BE2C (cell line): Measurements from ENCODE around the gene CCDC169. TPM values are rescaled to one million over a fixed set of nuclear protein-coding genes. Genes with fewer than 3 reads are reported as not detected.

Experiments
- DNase-seq: peaks from one replicate; pipeline ENCODE4 v3.0.0-alpha.2; 2020
- H3K27me3 ChIP-seq: fragments of 250-450 bp; sonication (Bioruptor Pico); 2 replicates; pipeline ENCODE4 v1.5.1; 2020; ENCODE audit warnings: mild to moderate bottlenecking
- H3K36me3 ChIP-seq: fragments of 250-450 bp; sonication (Bioruptor Pico); 2 replicates; pipeline ENCODE4 v1.5.1; 2020; ENCODE audit warnings: mild to moderate bottlenecking
- H3K4me1 ChIP-seq: fragments of 250-450 bp; sonication (Bioruptor Pico); 2 replicates; pipeline ENCODE4 v1.5.1; 2020
- H3K4me3 ChIP-seq: 2 replicates; pipeline ENCODE4 v1.5.1; 2011; ENCODE audit warnings: low read depth, low read length
- H3K9me3 ChIP-seq: fragments of 250-450 bp; sonication (Bioruptor Pico); 2 replicates; pipeline ENCODE4 v1.5.1; 2020
- polyA plus RNA-seq: library from polyadenylated mRNA; unstranded; fragments of >200 nt; gene quantifications from one replicate; pipeline ENCODE4 v1.2.1, GENCODE V29; 2012; ENCODE audit warnings: low read depth, missing spikeins; ENCODE audit not compliant: insufficient read length, insufficient read depth
- TF ChIP-seq, protein P1 (sequence below): IDR thresholded peaks from 2 replicates; pipeline ENCODE4 v1.5.1; 2012; ENCODE audit warnings: mild to moderate bottlenecking, low read depth, low read length

CCDC169 gene
- 2.6 TPM for polyA plus RNA-seq

DNA sequence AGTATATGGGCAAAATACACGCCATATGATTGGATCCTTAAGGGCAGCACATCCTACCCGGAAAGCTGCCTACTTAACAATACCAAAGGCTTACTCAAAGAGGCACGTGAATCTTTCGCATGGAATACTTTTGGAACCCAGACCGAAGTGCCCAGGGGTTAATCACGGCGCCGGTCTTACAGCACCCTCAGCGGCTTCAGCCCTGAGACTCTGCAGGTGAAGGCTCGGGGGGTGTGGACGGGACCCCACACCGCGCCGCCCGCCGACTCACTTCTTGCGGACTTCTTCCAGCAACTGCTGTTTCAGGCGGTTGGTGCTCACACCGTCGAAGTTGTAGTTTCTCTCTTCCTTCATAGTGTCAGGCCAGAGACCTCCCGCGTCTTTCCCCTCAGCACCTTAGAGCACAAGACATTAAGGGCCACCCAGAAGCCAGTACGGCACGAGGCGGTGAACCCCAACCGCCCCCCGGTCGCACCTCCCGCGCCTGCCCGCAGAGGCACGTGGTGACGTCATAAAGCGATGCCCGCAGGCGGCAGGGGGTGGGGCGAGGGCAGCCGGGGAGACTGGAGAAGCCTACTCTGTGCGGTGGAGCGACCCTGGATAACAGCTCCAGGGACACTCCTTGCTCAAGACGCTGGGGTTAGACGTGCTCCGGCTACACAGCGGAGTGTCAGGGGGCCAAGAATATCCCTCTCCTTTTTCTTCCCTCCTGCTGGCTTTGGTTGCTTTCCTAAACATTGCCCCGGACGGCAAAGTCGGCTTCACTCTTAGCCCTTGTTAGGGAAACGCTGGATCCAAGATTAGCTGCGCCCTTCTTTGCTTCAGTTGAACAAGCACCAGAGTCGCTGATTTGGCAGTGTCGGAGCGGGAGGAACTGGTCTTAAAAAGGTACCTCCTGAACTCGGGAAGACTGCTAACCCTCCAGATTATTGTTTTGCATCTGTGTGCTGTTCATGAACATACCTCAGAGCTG is at the start of gene CCDC169:
Gene CCDC169, minus strand, starts transcription at position 449 of the 973 bp plus-strand sequence. Its CDS starts 95 bp downstream, at position 354.
- peak within 1 kb of the TSS; percentile 72 for H3K4me3 ChIP-seq
- peak; percentile 80 for DNase-seq

GRCh38 chr13:36346222-36347083 is 48.8 kb upstream of the CCDC169 start, which contains the start of gene SPART:
TSS of gene SPART (minus strand) at chr13:36346394. CDS start at chr13:36335830, 10,564 bp downstream.
- peak within 1 kb of the TSS; percentile 75 for H3K4me3 ChIP-seq
- H3K36me3 ChIP-seq = no peaks in the 10 kb centered on the region
- no peaks in the 10 kb centered on the region for H3K27me3 ChIP-seq
- DNase-seq = peak; percentile 88
- H3K9me3 ChIP-seq = no peaks in the 10 kb centered on the region
- no peaks in the 10 kb centered on the region for H3K4me1 ChIP-seq
- TF ChIP-seq, protein P1, sequence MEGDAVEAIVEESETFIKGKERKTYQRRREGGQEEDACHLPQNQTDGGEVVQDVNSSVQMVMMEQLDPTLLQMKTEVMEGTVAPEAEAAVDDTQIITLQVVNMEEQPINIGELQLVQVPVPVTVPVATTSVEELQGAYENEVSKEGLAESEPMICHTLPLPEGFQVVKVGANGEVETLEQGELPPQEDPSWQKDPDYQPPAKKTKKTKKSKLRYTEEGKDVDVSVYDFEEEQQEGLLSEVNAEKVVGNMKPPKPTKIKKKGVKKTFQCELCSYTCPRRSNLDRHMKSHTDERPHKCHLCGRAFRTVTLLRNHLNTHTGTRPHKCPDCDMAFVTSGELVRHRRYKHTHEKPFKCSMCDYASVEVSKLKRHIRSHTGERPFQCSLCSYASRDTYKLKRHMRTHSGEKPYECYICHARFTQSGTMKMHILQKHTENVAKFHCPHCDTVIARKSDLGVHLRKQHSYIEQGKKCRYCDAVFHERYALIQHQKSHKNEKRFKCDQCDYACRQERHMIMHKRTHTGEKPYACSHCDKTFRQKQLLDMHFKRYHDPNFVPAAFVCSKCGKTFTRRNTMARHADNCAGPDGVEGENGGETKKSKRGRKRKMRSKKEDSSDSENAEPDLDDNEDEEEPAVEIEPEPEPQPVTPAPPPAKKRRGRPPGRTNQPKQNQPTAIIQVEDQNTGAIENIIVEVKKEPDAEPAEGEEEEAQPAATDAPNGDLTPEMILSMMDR = peak; percentile 99

More for the DNA sequence above, at the start of gene CCDC169:
- H3K27me3 ChIP-seq = peaks cover 4% of the 10 kb centered on the region; the same call in 1 of the 2 replicates
- H3K9me3 ChIP-seq = no peaks in the 10 kb centered on the region; the same call in 1 of the 2 replicates
- TF ChIP-seq, protein P1 = no peak
- no peaks in the 10 kb centered on the region for H3K4me1 ChIP-seq
- no peaks in the 10 kb centered on the region for H3K36me3 ChIP-seq

GRCh38 chr13:36345438-36346221 is 48.0 kb upstream of the CCDC169 start:
- TF ChIP-seq, protein P1 = no peak
- Histone ChIP-seq H3K4me3 (peak overlapping the region; percentile 75), H3K27me3 (no peaks in the 10 kb centered on the region), H3K4me1 (no peaks in the 10 kb centered on the region), H3K9me3 (no peaks in the 10 kb centered on the region), H3K36me3 (no peaks in the 10 kb centered on the region)
- peak; percentile 20 for DNase-seq

- TF ChIP-seq, protein P1 = no peak
- Histone ChIP-seq H3K36me3 (no peaks in the 10 kb centered on the region), H3K4me1 (no peaks in the 10 kb centered on the region), H3K9me3 (no peaks in the 10 kb centered on the region), H3K4me3 (peak overlapping the region; percentile 75), H3K27me3 (no peaks in the 10 kb centered on the region)
- no peak for DNase-seq
Measured at GRCh38 chr13:36344886-36345437, 47.3 kb upstream of the CCDC169 start.

- no peaks in the 10 kb centered on the region for H3K4me1 ChIP-seq
- no peaks in the 10 kb centered on the region for H3K9me3 ChIP-seq
- no peaks in the 10 kb centered on the region for H3K36me3 ChIP-seq
- H3K4me3 ChIP-seq = no peak overlapping the region
- TF ChIP-seq, protein P1 = no peak
- H3K27me3 ChIP-seq = no peaks in the 10 kb centered on the region
- DNase-seq = no peak
Measured at GRCh38 chr13:36344173-36344572, 46.6 kb upstream of the CCDC169 start.
